HG02885 (cell line): ENCODE measurements around the gene AREL1.

ENCODE experiments used
- ATAC-seq: cut with Tn5 transposase; IDR thresholded peaks from one replicate; pipeline ENCODE4 v1.9.1; 2021; ENCODE audit warnings: mild to moderate bottlenecking; ENCODE audit not compliant: unreplicated experiment, poor library complexity

Gene AREL1

GRCh38 chr14:74641601-74642391 is 71.1 kb downstream of the AREL1 start:
- no peak for ATAC-seq

GRCh38 chr14:74638966-74639365 is 73.9 kb downstream of the AREL1 start:
- ATAC-seq: no peak

GRCh38 chr14:74638066-74638465 is 74.8 kb downstream of the AREL1 start:
- no peak for ATAC-seq

GRCh38 chr14:74637178-74637550 is 75.7 kb downstream of the AREL1 start:
- no peak for ATAC-seq

- no peak for ATAC-seq
Measured at GRCh38 chr14:74636424-74637177, 76.3 kb downstream of the AREL1 start.

- no peak for ATAC-seq
Measured at GRCh38 chr14:74635847-74636246, 77.0 kb downstream of the AREL1 start.

GRCh38 chr14:74634964-74635363 is 77.9 kb downstream of the AREL1 start:
- no peak for ATAC-seq

- no peak for ATAC-seq
Measured at GRCh38 chr14:74634481-74634880, 78.4 kb downstream of the AREL1 start.

- ATAC-seq: no peak
Measured at GRCh38 chr14:74630881-74631690, 81.8 kb downstream of the AREL1 start.

GRCh38 chr14:74628418-74628817 is 84.5 kb downstream of the AREL1 start:
- ATAC-seq: no peak

- no peak for ATAC-seq
Measured at GRCh38 chr14:74627076-74627475, 85.8 kb downstream of the AREL1 start.

- ATAC-seq: no peak
Measured at GRCh38 chr14:74622257-74622656, 90.6 kb downstream of the AREL1 start.

- ATAC-seq: no peak
Measured at GRCh38 chr14:74621556-74621955, 91.3 kb downstream of the AREL1 start.

- no peak for ATAC-seq
Measured at GRCh38 chr14:74620923-74621322, 92.0 kb downstream of the AREL1 start.

GRCh38 chr14:74620497-74620921 is 92.4 kb downstream of the AREL1 start:
- no peak for ATAC-seq

- no peak for ATAC-seq
Measured at GRCh38 chr14:74619672-74620131, 93.2 kb downstream of the AREL1 start.

- ATAC-seq: no peak
Measured at GRCh38 chr14:74618078-74618952, 94.6 kb downstream of the AREL1 start.

GRCh38 chr14:74616996-74617700 is 95.7 kb downstream of the AREL1 start:
- ATAC-seq: no peak

- no peak for ATAC-seq
Measured at GRCh38 chr14:74616507-74616906, 96.4 kb downstream of the AREL1 start.
